ENCODE results near the gene CNIH4.

DNA sequence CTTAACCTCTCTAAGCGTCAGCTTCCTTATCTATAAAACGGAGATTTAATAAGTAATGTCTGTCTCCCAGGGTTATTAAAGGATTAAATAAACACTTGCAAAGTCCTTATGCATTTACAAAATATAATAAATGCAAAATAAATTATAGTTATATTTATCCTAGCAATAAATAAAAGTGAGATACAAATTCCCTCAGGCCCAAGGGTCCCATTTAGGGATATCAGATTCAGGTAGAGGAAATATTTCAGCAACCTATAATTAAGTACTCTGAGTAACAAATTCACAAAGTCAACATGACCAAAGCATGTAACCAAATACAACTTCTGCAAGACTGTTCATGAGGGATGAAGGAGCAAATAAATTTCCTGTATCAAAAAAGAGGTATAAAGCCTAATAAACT, 44.7 kb upstream of the CNIH4 start:
- no peak for TF ChIP-seq SMC3 (conservative IDR thresholded peaks at IDR 0.05; ENCODE audit: poor library complexity)
- TF ChIP-seq EZH2 (IDR thresholded peaks at IDR 0.05; ENCODE audit: borderline replicate concordance, insufficient read depth, low read length, poor library complexity, severe bottlenecking): no peak
- no peak for TF ChIP-seq REST (IDR thresholded peaks at IDR 0.05; ENCODE audit: borderline replicate concordance)
- TF ChIP-seq CTCF (IDR thresholded peaks at IDR 0.05; ENCODE audit: poor library complexity, severe bottlenecking): no peak
